ENCODE results near the gene COL15A1. TPM values are rescaled to one million over a fixed set of nuclear protein-coding genes. Genes with fewer than 3 reads are reported as not detected.

Gene COL15A1
- total and polyA plus RNA-seq, 2 of the 8 experiments (the other 6 are each of a cell fraction or from before 2014, with no cell fraction given): 0.12 to 0.15 TPM

- DNase-seq (ENCODE audit: low read depth in 1 of 2, low spot score in 2 of 2) (no peak), FAIRE-seq (no peak)
- no peak overlapping the region for H3K56ac ChIP-seq (replicated peaks; ENCODE audit: insufficient read length, low read depth, low read length)
- no peak overlapping the region for H2BK15ac ChIP-seq (ENCODE audit: low read length)
- no peak overlapping the region for H4K5ac ChIP-seq (ENCODE audit: insufficient read length, low read depth, low read length)
- no peak overlapping the region for H2BK12ac ChIP-seq (ENCODE audit: low read depth, low read length)
- WGBS, 2 experiments (ENCODE audit: extremely low coverage in 1 of 2, insufficient coverage in 1 of 2, insufficient read length in 1 of 2, insufficient replicate concordance in 2 of 2, low coverage in 1 of 2, low lambda C conversion rate in 2 of 2, missing lambda C conversion rate in 1 of 2): 94% methylated on average over 2 of the region's 2 CpGs; no CpG with 5 or more reads in 1 of the 2 experiments
- no peak overlapping the region for H4K91ac ChIP-seq (replicated peaks; ENCODE audit: insufficient read length, low read length)
- no peak overlapping the region for H3K4me3 ChIP-seq (ENCODE audit: extremely low read depth in 1 of 4, insufficient read depth in 2 of 4, low read depth in 3 of 4, low read length in 4 of 4)
- H3K9me3 ChIP-seq (ENCODE audit: insufficient read depth in 2 of 2, low read depth in 1 of 2, low read length in 1 of 2): peaks cover 13 to 14% of the 10 kb centered on the region in 2 experiments
- no peaks in the 10 kb centered on the region for H3K23me2 ChIP-seq (ENCODE audit: low read depth, low read length)
- peaks cover 0 to 2% (median 0%) of the 10 kb centered on the region in 4 experiments; a peak in 1 of 7 replicates for H3K4me1 ChIP-seq (replicated peaks in 1 of 4; ENCODE audit: control insufficient read depth in 3 of 4, insufficient read depth in 4 of 4, low read length in 3 of 4)
- H2BK120ac ChIP-seq (replicated peaks; ENCODE audit: low read depth, low read length): no peak overlapping the region
- H2BK5ac ChIP-seq (ENCODE audit: low read depth, low read length): no peak overlapping the region
- H2AK5ac ChIP-seq (ENCODE audit: low read depth, low read length): no peak overlapping the region
- peaks cover 0 to 2% (median 0%) of the 10 kb centered on the region in 4 experiments; a peak in 1 of 8 replicates for H3K36me3 ChIP-seq (ENCODE audit: control insufficient read depth in 2 of 4, insufficient read depth in 4 of 4, low read length in 3 of 4)
- H3K27me3 ChIP-seq (replicated peaks in 1 of 4; ENCODE audit: control insufficient read depth in 3 of 4, extremely low read depth in 1 of 4, insufficient read depth in 3 of 4, low read length in 3 of 4): no peaks in the 10 kb centered on the region; a peak in 1 of 7 replicates
- H3K14ac ChIP-seq (ENCODE audit: insufficient read length): no peak overlapping the region
- no peaks in the 10 kb centered on the region for H3K79me2 ChIP-seq (ENCODE audit: control insufficient read depth in 1 of 2, insufficient read depth in 2 of 2, low read length in 2 of 2)
- H3K18ac ChIP-seq (ENCODE audit: extremely low read depth, low read length): no peak overlapping the region
- H3K9ac ChIP-seq (replicated peaks in 1 of 4; ENCODE audit: extremely low read depth in 1 of 4, low read depth in 3 of 4, low read length in 3 of 4): no peak overlapping the region
- H2BK20ac ChIP-seq (ENCODE audit: low read length): no peak overlapping the region
- ChIA-PET POLR2A (ENCODE audit: partially characterized antibody) (no interaction called here), CTCF (ENCODE audit: partially characterized antibody) (interaction anchor here (0.8 to 1.3 kb wide), 2 partner anchors 9 to 159 kb away, joined by 3 read pairs; no protein-coding TSS in a partner anchor)
- H4K20me1 ChIP-seq (replicated peaks in 1 of 2; ENCODE audit: control insufficient read depth in 1 of 2, insufficient read depth in 2 of 2, low read length in 2 of 2): no peaks in the 10 kb centered on the region
- no peak overlapping the region for H4K8ac ChIP-seq (ENCODE audit: extremely low read depth, insufficient read depth, low read length)
- H3K79me1 ChIP-seq (ENCODE audit: low read depth, low read length): no peaks in the 10 kb centered on the region
- no peak overlapping the region for H3K4ac ChIP-seq (replicated peaks; ENCODE audit: insufficient read length, low read depth, low read length)
- H3K23ac ChIP-seq (ENCODE audit: insufficient read length): no peak overlapping the region
- H2AFZ ChIP-seq (ENCODE audit: low read length): no peak overlapping the region
- H3K27ac ChIP-seq (ENCODE audit: low read depth, low read length): no peak overlapping the region
- H3K4me2 ChIP-seq (ENCODE audit: insufficient read depth in 1 of 2, low read depth in 2 of 2, low read length in 2 of 2): no peak overlapping the region
These were observed 63.3 kb downstream of the COL15A1 start for GRCh38 chr9:99006979-99007378.

All from H1 (cell line).